ENCODE results near the gene SLC22A6. TPM values are rescaled to one million over a fixed set of nuclear protein-coding genes. Genes with fewer than 3 reads are reported as not detected.

SLC22A6 gene
- total RNA-seq, 1 donor, result not detected

DNA sequence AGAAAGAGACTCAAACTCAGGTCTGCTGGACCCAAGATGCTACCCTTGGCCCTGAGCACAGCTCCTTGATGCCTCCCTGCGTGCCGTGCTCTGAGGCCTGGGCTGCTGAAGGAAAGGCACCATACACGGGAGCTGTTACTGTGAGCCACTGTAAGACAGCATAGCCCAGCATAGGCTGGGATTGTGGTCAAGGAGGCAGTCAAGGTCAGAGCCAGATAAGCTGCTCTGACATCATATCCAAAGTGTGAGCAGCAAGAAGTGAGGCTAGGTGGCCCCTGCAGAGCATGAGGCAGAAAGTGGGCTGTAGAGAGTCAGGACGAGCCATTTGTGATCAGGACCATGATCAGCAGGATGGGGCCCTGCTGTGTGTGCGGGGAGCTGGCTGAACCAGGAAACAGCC is 23.2 kb upstream of the SLC22A6 start:
- H3K4me1 ChIP-seq (ENCODE audit: insufficient read depth, low read length), result no peaks in the 10 kb centered on the region
- H3K9me3 ChIP-seq (ENCODE audit: low read depth, low read length), result no peaks in the 10 kb centered on the region
- no peak overlapping the region for H3K4me3 ChIP-seq (ENCODE audit: low read length)
- H3K27me3 ChIP-seq (ENCODE audit: insufficient read depth, low read length), result no peaks in the 10 kb centered on the region

DNA sequence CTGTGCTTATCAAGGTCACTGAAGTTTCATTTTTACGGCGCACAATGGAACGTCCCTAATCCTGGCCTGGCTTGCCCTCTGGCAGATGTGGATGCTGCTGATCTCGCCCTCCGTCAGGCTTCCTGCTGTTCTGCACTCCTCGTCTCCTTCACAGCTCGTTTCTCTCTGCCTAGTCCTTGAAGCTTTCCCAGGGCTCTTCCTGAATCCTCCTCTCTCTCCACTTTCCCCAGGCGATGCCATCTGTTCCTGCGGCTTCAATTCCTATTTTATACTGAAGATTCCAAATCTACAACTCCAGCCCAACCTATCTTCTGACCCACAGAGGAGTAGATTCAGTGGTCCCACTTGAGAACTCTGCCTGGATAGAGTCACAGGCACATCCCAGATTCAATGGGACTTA is 16.7 kb upstream of the SLC22A6 start:
- no peak overlapping the region for H3K4me3 ChIP-seq (ENCODE audit: low read length)
- no peaks in the 10 kb centered on the region for H3K27me3 ChIP-seq (ENCODE audit: insufficient read depth, low read length)
- H3K9me3 ChIP-seq (ENCODE audit: low read depth, low read length), result no peaks in the 10 kb centered on the region
- no peaks in the 10 kb centered on the region for H3K4me1 ChIP-seq (ENCODE audit: insufficient read depth, low read length)

GRCh38 chr11:62999649-63000048 is 14.9 kb upstream of the SLC22A6 start:
- no peaks in the 10 kb centered on the region for H3K4me1 ChIP-seq (ENCODE audit: insufficient read depth, low read length)
- no peaks in the 10 kb centered on the region for H3K27me3 ChIP-seq (ENCODE audit: insufficient read depth, low read length)
- H3K4me3 ChIP-seq (ENCODE audit: low read length), result no peak overlapping the region
- no peaks in the 10 kb centered on the region for H3K9me3 ChIP-seq (ENCODE audit: low read depth, low read length)

DNA sequence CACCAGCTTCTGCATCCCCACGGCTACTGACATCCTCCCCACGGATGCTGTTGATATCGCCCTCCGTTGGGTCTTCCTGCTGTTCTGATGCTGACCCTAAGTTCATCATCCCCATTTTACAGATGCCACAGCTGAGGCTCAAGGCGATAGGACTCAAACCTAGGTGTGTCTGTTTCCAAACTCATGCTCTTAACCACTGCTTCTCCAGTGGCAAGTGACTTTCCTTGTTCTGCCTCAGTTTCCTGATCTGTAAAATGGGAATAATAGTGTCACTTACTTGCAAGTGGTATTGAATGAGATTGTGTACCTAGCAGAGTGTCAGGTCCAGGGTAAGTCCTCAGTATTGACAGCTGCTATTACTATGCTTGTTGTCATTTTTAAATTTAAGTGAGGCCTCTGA is 14.4 kb upstream of the SLC22A6 start:
- H3K4me3 ChIP-seq (ENCODE audit: low read length), result no peak overlapping the region
- no peaks in the 10 kb centered on the region for H3K27me3 ChIP-seq (ENCODE audit: insufficient read depth, low read length)
- H3K4me1 ChIP-seq (ENCODE audit: insufficient read depth, low read length), result no peaks in the 10 kb centered on the region
- no peaks in the 10 kb centered on the region for H3K9me3 ChIP-seq (ENCODE audit: low read depth, low read length)

DNA sequence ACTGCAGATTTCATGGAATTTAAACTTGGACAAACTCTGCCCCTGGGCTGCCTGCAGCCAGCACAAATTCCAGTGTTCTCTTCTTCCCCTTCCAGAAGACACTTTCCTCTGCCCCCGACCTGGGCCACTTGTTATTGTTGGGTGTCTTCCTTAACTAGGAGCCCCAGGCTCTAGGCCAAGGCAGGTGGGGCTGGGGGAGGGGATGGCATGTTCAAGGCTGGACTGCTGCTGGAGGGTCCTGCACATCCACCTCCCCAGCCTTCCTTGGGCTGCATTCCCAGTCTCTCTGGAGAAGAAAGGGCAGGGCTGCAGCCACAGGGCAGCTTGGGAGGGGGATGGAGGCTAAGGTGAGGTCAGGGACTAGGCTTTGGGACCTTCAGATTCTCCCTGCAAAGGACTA is 11.5 kb upstream of the SLC22A6 start:
- no peak overlapping the region for H3K4me3 ChIP-seq (ENCODE audit: low read length)
- no peaks in the 10 kb centered on the region for H3K9me3 ChIP-seq (ENCODE audit: low read depth, low read length)
- H3K27me3 ChIP-seq (ENCODE audit: insufficient read depth, low read length), result no peaks in the 10 kb centered on the region
- no peaks in the 10 kb centered on the region for H3K4me1 ChIP-seq (ENCODE audit: insufficient read depth, low read length)

DNA sequence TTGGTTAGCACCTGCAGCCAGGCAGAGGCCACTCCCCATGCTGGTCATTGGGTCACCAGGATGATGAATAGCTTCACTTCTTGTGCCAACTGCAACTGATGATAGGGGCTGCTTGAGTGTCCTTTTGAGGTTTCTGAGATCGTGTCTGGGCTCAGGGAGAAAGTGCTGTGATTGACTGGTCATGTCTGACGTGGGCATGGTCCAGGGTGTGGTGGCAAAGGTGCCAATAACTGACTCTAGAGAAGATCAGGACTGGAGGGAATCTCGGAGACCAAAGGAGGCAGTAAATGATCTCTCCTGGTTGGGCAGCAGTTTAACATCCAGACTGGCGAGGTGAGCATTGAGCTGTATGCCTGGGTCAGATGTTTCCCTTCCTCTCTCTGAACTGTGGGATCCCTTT is 10.0 kb upstream of the SLC22A6 start:
- Histone ChIP-seq H3K27me3 (ENCODE audit: insufficient read depth, low read length) (no peaks in the 10 kb centered on the region), H3K9me3 (ENCODE audit: low read depth, low read length) (no peaks in the 10 kb centered on the region), H3K4me3 (ENCODE audit: low read length) (no peak overlapping the region), H3K4me1 (ENCODE audit: insufficient read depth, low read length) (no peaks in the 10 kb centered on the region)

DNA sequence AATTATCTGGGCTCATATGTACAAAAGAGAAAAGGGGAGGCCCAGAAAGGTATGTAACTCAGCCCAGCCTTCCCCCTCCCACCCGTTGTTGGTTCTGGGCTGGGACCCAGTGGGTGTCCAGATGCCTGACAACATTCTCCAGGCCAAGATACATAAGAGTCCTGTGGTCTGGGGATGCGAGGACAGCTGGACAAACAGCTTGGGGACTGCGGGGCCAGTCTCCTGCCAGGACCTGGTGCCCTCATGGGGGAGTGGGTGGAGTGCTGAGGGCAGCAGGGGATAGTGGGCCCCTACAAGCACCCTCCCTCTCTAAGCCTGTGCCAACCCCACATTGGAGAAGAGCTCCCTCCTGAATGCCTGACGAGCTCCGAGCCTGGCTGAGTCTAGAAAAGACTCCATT is 3.5 kb upstream of the SLC22A6 start:
- Histone ChIP-seq H3K4me3 (ENCODE audit: low read length) (no peak overlapping the region), H3K9me3 (ENCODE audit: low read depth, low read length) (no peaks in the 10 kb centered on the region), H3K27me3 (ENCODE audit: insufficient read depth, low read length) (no peaks in the 10 kb centered on the region), H3K4me1 (ENCODE audit: insufficient read depth, low read length) (no peaks in the 10 kb centered on the region)

GRCh38 chr11:62985041-62985750 is 429 bp upstream of the SLC22A6 start:
- H3K27me3 ChIP-seq (ENCODE audit: insufficient read depth, low read length), result no peaks in the 10 kb centered on the region
- H3K4me1 ChIP-seq (ENCODE audit: insufficient read depth, low read length), result no peaks in the 10 kb centered on the region
- no peaks in the 10 kb centered on the region for H3K9me3 ChIP-seq (ENCODE audit: low read depth, low read length)
- H3K4me3 ChIP-seq (ENCODE audit: low read length), result no peak overlapping the region

- H3K27me3 ChIP-seq (ENCODE audit: insufficient read depth, low read length), result no peaks in the 10 kb centered on the region
- no peaks in the 10 kb centered on the region for H3K9me3 ChIP-seq (ENCODE audit: low read depth, low read length)
- H3K4me3 ChIP-seq (ENCODE audit: low read length), result no peak overlapping the region
- no peaks in the 10 kb centered on the region for H3K4me1 ChIP-seq (ENCODE audit: insufficient read depth, low read length)
These were observed 1.1 kb downstream of the SLC22A6 start for GRCh38 chr11:62983536-62984199.

- no peaks in the 10 kb centered on the region for H3K4me1 ChIP-seq (ENCODE audit: insufficient read depth, low read length)
- H3K9me3 ChIP-seq (ENCODE audit: low read depth, low read length), result no peaks in the 10 kb centered on the region
- H3K27me3 ChIP-seq (ENCODE audit: insufficient read depth, low read length), result no peaks in the 10 kb centered on the region
- no peak overlapping the region for H3K4me3 ChIP-seq (ENCODE audit: low read length)
These were observed 3.0 kb downstream of the SLC22A6 start for GRCh38 chr11:62981743-62982142.

- no peak overlapping the region for H3K4me3 ChIP-seq (ENCODE audit: low read length)
- no peaks in the 10 kb centered on the region for H3K27me3 ChIP-seq (ENCODE audit: insufficient read depth, low read length)
These were observed 4.5 kb downstream of the SLC22A6 start for GRCh38 chr11:62980133-62980760.

GRCh38 chr11:62976109-62976508 is 8.7 kb downstream of the SLC22A6 start:
- H3K9me3 ChIP-seq (ENCODE audit: low read depth, low read length), result no peaks in the 10 kb centered on the region
- H3K4me1 ChIP-seq (ENCODE audit: insufficient read depth, low read length), result no peaks in the 10 kb centered on the region
- H3K27me3 ChIP-seq (ENCODE audit: insufficient read depth, low read length), result no peaks in the 10 kb centered on the region
- no peak overlapping the region for H3K4me3 ChIP-seq (ENCODE audit: low read length)

More at GRCh38 chr11:62980133-62980760, 4.5 kb downstream of the SLC22A6 start:
- H3K9me3 ChIP-seq (ENCODE audit: low read depth, low read length), result no peaks in the 10 kb centered on the region
- H3K4me1 ChIP-seq (ENCODE audit: insufficient read depth, low read length), result no peaks in the 10 kb centered on the region

- Histone ChIP-seq H3K4me3 (ENCODE audit: low read length) (no peak overlapping the region), H3K4me1 (ENCODE audit: insufficient read depth, low read length) (no peaks in the 10 kb centered on the region), H3K27me3 (ENCODE audit: insufficient read depth, low read length) (no peaks in the 10 kb centered on the region), H3K9me3 (ENCODE audit: low read depth, low read length) (no peaks in the 10 kb centered on the region)
These were observed 9.8 kb downstream of the SLC22A6 start for GRCh38 chr11:62974848-62975522.

DNA sequence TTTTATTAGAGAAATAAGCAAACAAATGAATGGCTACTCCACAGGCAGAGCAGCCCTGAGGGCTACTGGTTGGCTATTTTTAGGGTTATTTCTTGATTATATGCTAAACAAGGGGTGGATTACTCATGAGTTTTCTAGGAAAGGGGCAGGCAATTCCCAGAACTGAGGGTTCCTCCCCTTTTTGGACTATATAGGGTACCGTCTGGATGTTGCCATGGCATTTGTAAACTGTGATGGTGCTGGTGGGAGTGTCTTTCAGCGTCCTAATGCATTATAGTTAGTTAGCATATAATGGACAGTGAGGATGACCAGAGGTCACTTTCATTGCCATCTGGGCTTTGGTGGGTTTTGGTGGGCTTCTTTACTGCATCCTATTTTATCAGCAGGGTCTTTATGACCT is 19.2 kb downstream of the SLC22A6 start:
- no peak overlapping the region for H3K4me3 ChIP-seq (ENCODE audit: low read length)
- H3K4me1 ChIP-seq (ENCODE audit: insufficient read depth, low read length), result no peaks in the 10 kb centered on the region
- H3K27me3 ChIP-seq (ENCODE audit: insufficient read depth, low read length), result peaks cover 6% of the 10 kb centered on the region
- no peaks in the 10 kb centered on the region for H3K9me3 ChIP-seq (ENCODE audit: low read depth, low read length)

DNA sequence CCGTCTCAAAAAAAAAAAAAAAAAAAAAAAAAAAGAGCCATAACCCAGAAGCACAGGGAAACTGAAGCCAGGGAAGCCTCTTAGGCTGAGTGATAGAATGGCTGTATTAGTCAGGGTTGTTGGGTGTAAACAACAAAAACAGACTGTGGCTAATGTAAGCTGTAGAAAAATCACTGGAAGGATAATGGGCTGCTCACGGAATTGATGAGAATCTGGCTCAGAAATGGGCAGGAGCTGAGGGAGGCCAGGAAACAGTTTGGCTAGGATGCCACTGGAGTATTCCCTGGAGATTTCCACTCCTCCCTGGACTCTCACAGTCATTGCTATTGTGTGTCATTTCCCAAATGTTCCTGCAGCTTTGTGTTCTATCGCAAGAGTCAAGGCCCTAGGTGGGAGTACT is 22.4 kb downstream of the SLC22A6 start:
- Histone ChIP-seq H3K27me3 (ENCODE audit: insufficient read depth, low read length) (no peaks in the 10 kb centered on the region), H3K9me3 (ENCODE audit: low read depth, low read length) (no peaks in the 10 kb centered on the region), H3K4me3 (ENCODE audit: low read length) (no peak overlapping the region), H3K4me1 (ENCODE audit: insufficient read depth, low read length) (no peaks in the 10 kb centered on the region)

Measured in mononuclear cell (primary cell).